Measurements from ENCODE around the gene ABCA13. TPM values are rescaled to one million over a fixed set of nuclear protein-coding genes. Genes with fewer than 3 reads are reported as not detected.

The ABCA13 gene
- polyA plus RNA-seq, 3 donors = 0.10 to 0.41 (median 0.37) TPM

DNA sequence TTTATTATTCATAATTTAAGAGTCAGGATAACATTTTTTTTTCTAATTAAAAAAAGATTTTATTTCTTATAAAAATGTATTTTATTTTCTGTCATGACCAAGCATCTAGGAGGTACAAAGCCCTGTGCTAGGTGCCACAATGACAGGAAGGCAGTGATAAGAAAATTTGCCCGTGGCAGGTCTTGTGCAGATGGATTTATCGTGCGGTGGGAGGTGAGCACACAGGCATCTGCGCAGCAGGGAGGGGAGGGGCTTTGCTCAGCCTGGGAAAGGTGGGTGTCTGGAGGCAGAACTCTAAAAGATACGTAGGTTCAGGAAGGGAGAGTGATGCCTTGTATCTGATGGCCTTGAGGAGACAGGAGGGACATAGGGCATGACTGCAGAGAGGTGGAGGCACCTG lies 115.6 kb downstream of the ABCA13 start:
- TF ChIP-seq, protein P1, sequence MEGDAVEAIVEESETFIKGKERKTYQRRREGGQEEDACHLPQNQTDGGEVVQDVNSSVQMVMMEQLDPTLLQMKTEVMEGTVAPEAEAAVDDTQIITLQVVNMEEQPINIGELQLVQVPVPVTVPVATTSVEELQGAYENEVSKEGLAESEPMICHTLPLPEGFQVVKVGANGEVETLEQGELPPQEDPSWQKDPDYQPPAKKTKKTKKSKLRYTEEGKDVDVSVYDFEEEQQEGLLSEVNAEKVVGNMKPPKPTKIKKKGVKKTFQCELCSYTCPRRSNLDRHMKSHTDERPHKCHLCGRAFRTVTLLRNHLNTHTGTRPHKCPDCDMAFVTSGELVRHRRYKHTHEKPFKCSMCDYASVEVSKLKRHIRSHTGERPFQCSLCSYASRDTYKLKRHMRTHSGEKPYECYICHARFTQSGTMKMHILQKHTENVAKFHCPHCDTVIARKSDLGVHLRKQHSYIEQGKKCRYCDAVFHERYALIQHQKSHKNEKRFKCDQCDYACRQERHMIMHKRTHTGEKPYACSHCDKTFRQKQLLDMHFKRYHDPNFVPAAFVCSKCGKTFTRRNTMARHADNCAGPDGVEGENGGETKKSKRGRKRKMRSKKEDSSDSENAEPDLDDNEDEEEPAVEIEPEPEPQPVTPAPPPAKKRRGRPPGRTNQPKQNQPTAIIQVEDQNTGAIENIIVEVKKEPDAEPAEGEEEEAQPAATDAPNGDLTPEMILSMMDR (IDR thresholded peaks at IDR 0.05) = no peak
- no peaks in the 10 kb centered on the region for H3K9me3 Mint-ChIP-seq

DNA sequence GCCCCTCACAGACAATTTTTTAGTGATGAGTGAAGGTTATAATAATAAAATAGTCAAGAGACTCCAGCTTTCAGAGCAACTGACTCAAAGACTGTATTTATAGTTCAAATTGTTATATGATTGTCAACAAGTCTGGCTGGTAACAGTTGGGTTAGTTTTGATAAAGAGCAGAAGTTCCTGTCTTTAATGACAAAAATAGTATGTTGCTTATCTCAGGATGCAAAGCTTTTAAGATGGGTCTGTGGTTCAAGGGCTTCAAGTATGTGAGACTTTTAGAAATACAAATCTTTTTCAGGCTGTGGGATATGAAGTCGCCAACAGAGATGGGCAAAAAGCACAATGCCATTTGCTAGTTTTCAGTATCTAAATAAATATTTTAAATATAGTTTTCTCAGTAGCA lies 118.4 kb downstream of the ABCA13 start:
- intact Hi-C loops (cut with micrococcal nuclease) = no loop called here
- Histone ChIP-seq H3K4me1 (ENCODE audit: control insufficient read depth in 1 of 2, insufficient read depth in 2 of 2, low read length in 2 of 2) (no peaks in the 10 kb centered on the region), H3K9me3 (replicated peaks in 1 of 2; ENCODE audit: control insufficient read depth in 1 of 2, insufficient read depth in 1 of 2, low read length in 2 of 2) (no peaks in the 10 kb centered on the region), H3K9ac (ENCODE audit: insufficient read depth, low read length, poor library complexity, severe bottlenecking) (no peak overlapping the region), H3K4me2 (replicated peaks; ENCODE audit: extremely low read depth, low read length, poor library complexity, severe bottlenecking) (no peak overlapping the region), H4K20me1 (ENCODE audit: insufficient read depth, low read length) (no peaks in the 10 kb centered on the region), H2AFZ (ENCODE audit: insufficient read depth, low read depth, low read length, poor library complexity, severe bottlenecking) (no peak overlapping the region), H3K27ac (ENCODE audit: low read depth in 1 of 2, low read length in 2 of 2) (no peak overlapping the region), H3K27me3 (ENCODE audit: control insufficient read depth in 2 of 2, insufficient read depth in 2 of 2, low read length in 2 of 2) (no peaks in the 10 kb centered on the region), H3K79me2 (ENCODE audit: insufficient read depth, low read length) (no peaks in the 10 kb centered on the region), H3K36me3 (replicated peaks in 1 of 2; ENCODE audit: control insufficient read depth in 1 of 2, insufficient read depth in 2 of 2, low read length in 2 of 2) (no peaks in the 10 kb centered on the region), H3K4me3 (replicated peaks in 1 of 3; ENCODE audit: low read depth in 2 of 3, low read length in 3 of 3) (no peak overlapping the region)
- H3K4me3 Mint-ChIP-seq = no peak overlapping the region
- no peaks in the 10 kb centered on the region for H3K9me3 Mint-ChIP-seq
- no peaks in the 10 kb centered on the region for H3K36me3 Mint-ChIP-seq
- WGBS (ENCODE audit: insufficient coverage) = no CpG with 5 or more reads among the region's 1 CpG
- no peak for DNase-seq
- peaks cover 1 to 5% (median 1%) of the 10 kb centered on the region in 3 donors for H3K27me3 Mint-ChIP-seq (ENCODE audit: low read depth in 3 of 3)
- TF ChIP-seq, protein P1 (IDR thresholded peaks at IDR 0.05) = no peak
- H3K4me1 Mint-ChIP-seq = no peaks in the 10 kb centered on the region
- H3K27ac Mint-ChIP-seq = no peak overlapping the region

More for the DNA sequence above, 115.6 kb downstream of the ABCA13 start:
- peaks cover 1 to 7% (median 1%) of the 10 kb centered on the region in 3 donors for H3K27me3 Mint-ChIP-seq (ENCODE audit: low read depth in 3 of 3)
- no peak overlapping the region for H3K27ac Mint-ChIP-seq
- H2AFZ ChIP-seq (ENCODE audit: insufficient read depth, low read depth, low read length, poor library complexity, severe bottlenecking) = peak overlapping the region; percentile 21
- H3K36me3 Mint-ChIP-seq = no peaks in the 10 kb centered on the region
- H3K27ac ChIP-seq (ENCODE audit: low read depth in 1 of 2, low read length in 2 of 2) = no peak overlapping the region
- no peaks in the 10 kb centered on the region for H4K20me1 ChIP-seq (ENCODE audit: insufficient read depth, low read length)
- no peaks in the 10 kb centered on the region for H3K9me3 ChIP-seq (replicated peaks in 1 of 2; ENCODE audit: control insufficient read depth in 1 of 2, insufficient read depth in 1 of 2, low read length in 2 of 2)
- H3K36me3 ChIP-seq (replicated peaks in 1 of 2; ENCODE audit: control insufficient read depth in 1 of 2, insufficient read depth in 2 of 2, low read length in 2 of 2) = no peaks in the 10 kb centered on the region
- H3K4me2 ChIP-seq (replicated peaks; ENCODE audit: extremely low read depth, low read length, poor library complexity, severe bottlenecking) = no peak overlapping the region
- no peak overlapping the region for H3K4me3 Mint-ChIP-seq
- H3K4me3 ChIP-seq (replicated peaks in 1 of 3; ENCODE audit: low read depth in 2 of 3, low read length in 3 of 3) = no peak overlapping the region
- H3K4me1 ChIP-seq (ENCODE audit: control insufficient read depth in 1 of 2, insufficient read depth in 2 of 2, low read length in 2 of 2) = no peaks in the 10 kb centered on the region
- DNase-seq = no peak
- intact Hi-C loops (cut with micrococcal nuclease) = no loop called here
- 35% methylated on average over 5 of the region's 5 CpGs for WGBS (ENCODE audit: insufficient coverage)
- no peak overlapping the region for H3K9ac ChIP-seq (ENCODE audit: insufficient read depth, low read length, poor library complexity, severe bottlenecking)
- H3K4me1 Mint-ChIP-seq = no peaks in the 10 kb centered on the region
- H3K27me3 ChIP-seq (ENCODE audit: control insufficient read depth in 2 of 2, insufficient read depth in 2 of 2, low read length in 2 of 2) = no peaks in the 10 kb centered on the region
- no peaks in the 10 kb centered on the region for H3K79me2 ChIP-seq (ENCODE audit: insufficient read depth, low read length)
